Osteocyte (in vitro differentiated cells): ENCODE measurements around the gene FSTL5. TPM values are rescaled to one million over a fixed set of nuclear protein-coding genes. Genes with fewer than 3 reads are reported as not detected.

Source experiments
- DNase-seq: peaks from one replicate; pipeline ENCODE4 v3.0.0; 2021; ENCODE audit warnings: mixed read lengths; ENCODE audit not compliant: unreplicated experiment; ENCODE audit errors: extremely low spot score
- H3K27ac Mint-ChIP-seq: one replicate; pipeline ENCODE4 v1.8.0; 2021; ENCODE audit warnings: mild to moderate bottlenecking, mixed read lengths; ENCODE audit not compliant: unreplicated experiment
- H3K27me3 Mint-ChIP-seq: one replicate; pipeline ENCODE4 v1.8.0; 2021; ENCODE audit warnings: mixed read lengths; ENCODE audit not compliant: unreplicated experiment
- H3K36me3 Mint-ChIP-seq: one replicate; pipeline ENCODE4 v1.8.0; 2021; ENCODE audit warnings: mixed read lengths; ENCODE audit not compliant: unreplicated experiment
- H3K4me1 Mint-ChIP-seq: one replicate; pipeline ENCODE4 v1.8.0; 2021; ENCODE audit warnings: mixed read lengths; ENCODE audit not compliant: unreplicated experiment
- H3K4me3 Mint-ChIP-seq: one replicate; pipeline ENCODE4 v1.8.0; 2021; ENCODE audit warnings: mild to moderate bottlenecking, moderate library complexity, mixed read lengths; ENCODE audit not compliant: unreplicated experiment
- H3K9me3 Mint-ChIP-seq: one replicate; pipeline ENCODE4 v1.8.0; 2021; ENCODE audit warnings: mixed read lengths; ENCODE audit not compliant: unreplicated experiment
- CTCF ChIP-seq: fragments of 200-600 bp; sonication (generic); IDR thresholded peaks from 2 replicates; pipeline ENCODE4 v1.5.0; 2021; ENCODE audit warnings: antibody characterized with exemption, mild to moderate bottlenecking, moderate library complexity
- total RNA-seq: library from RNA; stranded (reverse); gene quantifications from 2 replicates; pipeline ENCODE4 v1.2.1, GENCODE V29; 2021

The FSTL5 gene
- total RNA-seq, 1 donor from 2014 or later, result 0.11 TPM

DNA sequence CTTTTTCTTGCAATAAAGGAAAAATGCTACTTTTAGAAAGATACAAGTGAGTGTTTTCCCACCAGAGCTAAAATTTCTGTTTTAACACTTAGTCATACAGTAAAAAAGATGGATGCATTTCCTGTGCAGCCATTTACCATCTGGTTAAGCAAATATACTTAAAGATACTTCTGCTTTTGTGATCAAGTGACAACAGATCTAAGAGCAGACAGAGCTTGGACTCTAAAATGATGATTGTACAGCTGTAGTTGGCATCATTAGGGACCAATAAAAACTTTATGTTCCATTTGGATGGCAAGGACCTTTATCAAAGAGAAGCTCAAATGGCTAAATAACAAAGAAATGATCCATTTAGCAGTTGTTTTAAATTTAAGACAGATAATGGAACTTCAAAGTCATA lies 270.8 kb downstream of the FSTL5 start:
- H3K27ac Mint-ChIP-seq, result no peak overlapping the region
- H3K27me3 Mint-ChIP-seq, result no peaks in the 10 kb centered on the region
- TF ChIP-seq CTCF, result no peak
- H3K4me3 Mint-ChIP-seq, result no peak overlapping the region
- no peaks in the 10 kb centered on the region for H3K9me3 Mint-ChIP-seq
- no peaks in the 10 kb centered on the region for H3K36me3 Mint-ChIP-seq
- no peaks in the 10 kb centered on the region for H3K4me1 Mint-ChIP-seq
- DNase-seq, result no peak

DNA sequence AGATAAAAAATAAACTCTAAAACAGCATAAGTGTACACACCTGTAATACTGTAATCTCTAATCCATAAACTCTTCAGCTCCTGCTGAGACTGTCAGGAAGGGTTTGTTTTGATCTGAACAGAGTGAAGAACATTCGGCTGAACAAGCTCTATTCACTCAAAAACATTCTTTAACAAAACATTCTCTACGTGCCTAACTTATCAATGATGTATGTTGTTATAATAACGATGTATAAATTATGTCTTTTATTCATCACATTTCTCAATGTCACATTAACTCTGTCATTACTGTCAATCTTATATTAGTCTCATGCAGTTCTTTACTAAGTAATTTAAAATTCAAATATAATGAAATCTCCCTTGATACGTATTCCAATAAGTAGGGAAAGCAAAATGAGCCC lies 280.6 kb downstream of the FSTL5 start:
- no peaks in the 10 kb centered on the region for H3K36me3 Mint-ChIP-seq
- no peaks in the 10 kb centered on the region for H3K4me1 Mint-ChIP-seq
- H3K9me3 Mint-ChIP-seq, result no peaks in the 10 kb centered on the region
- TF ChIP-seq CTCF, result no peak
- H3K4me3 Mint-ChIP-seq, result no peak overlapping the region
- DNase-seq, result no peak
- H3K27ac Mint-ChIP-seq, result no peak overlapping the region
- H3K27me3 Mint-ChIP-seq, result peaks cover 16% of the 10 kb centered on the region

- Mint-ChIP-seq H3K36me3 (no peaks in the 10 kb centered on the region), H3K9me3 (no peaks in the 10 kb centered on the region), H3K27me3 (peaks cover 7% of the 10 kb centered on the region), H3K4me3 (no peak overlapping the region), H3K4me1 (no peaks in the 10 kb centered on the region), H3K27ac (no peak overlapping the region)
- DNase-seq, result no peak
- TF ChIP-seq CTCF, result no peak
Observed at GRCh38 chr4:161881370-161881769, 282.4 kb downstream of the FSTL5 start.

DNA sequence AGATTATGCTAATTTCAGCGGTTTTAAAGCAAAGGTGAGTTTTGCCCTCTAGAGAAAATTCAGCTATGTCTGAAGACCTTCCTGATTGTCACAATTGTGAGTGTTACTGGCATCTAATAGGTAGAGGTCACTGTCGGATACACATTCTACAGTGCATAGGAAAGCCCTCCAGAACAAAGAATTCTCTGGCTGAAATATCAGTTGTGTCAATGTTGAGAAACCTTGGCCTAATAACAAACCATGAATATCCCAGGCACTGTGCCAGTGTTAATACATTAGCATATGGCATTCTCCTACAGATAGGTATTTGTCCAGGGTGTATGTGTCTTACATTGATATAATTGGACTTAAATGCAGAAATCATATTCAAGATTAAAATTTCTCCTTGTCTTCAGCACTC lies 294.3 kb downstream of the FSTL5 start:
- H3K4me3 Mint-ChIP-seq, result no peak overlapping the region
- no peak for DNase-seq
- H3K9me3 Mint-ChIP-seq, result no peaks in the 10 kb centered on the region

DNA sequence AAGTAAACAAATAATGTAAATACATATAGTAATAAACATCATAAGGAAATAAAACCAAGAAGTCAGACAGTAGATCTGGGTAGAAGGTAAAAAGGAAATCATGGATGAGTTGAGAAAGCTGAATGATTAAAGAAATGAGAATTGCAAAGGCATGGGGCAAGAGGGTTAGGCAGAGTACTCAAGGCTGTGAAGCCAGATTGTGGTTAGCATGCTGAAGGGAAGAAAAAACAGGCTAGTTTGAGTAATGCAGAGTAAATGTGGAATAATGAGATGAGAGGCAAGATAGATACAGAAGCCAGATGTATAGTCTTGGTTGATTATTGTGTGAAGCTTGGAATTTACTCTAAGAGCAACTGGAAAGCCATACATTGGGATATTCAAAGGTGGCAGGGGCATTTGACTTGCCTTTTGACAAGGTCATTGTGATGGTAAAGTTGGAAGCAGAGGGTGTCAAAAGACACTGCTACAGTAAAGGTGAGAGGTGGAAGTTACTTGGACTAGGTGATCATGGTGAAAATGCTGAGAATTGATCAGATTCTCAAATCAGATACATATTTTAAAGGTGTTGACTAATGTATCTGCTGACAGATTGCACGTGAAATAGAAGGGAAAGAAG lies 307.0 kb downstream of the FSTL5 start:
- TF ChIP-seq CTCF, result no peak
- Mint-ChIP-seq H3K36me3 (no peaks in the 10 kb centered on the region), H3K9me3 (no peaks in the 10 kb centered on the region), H3K27ac (no peak overlapping the region), H3K4me3 (no peak overlapping the region), H3K27me3 (peaks cover 6% of the 10 kb centered on the region), H3K4me1 (no peaks in the 10 kb centered on the region)
- no peak for DNase-seq

More for the DNA sequence above, 294.3 kb downstream of the FSTL5 start:
- Mint-ChIP-seq H3K27me3 (peaks cover 5% of the 10 kb centered on the region), H3K36me3 (no peaks in the 10 kb centered on the region), H3K4me1 (no peaks in the 10 kb centered on the region), H3K27ac (no peak overlapping the region)
- TF ChIP-seq CTCF, result no peak
